ENCODE results near the gene NOS3.

Gene NOS3

DNA sequence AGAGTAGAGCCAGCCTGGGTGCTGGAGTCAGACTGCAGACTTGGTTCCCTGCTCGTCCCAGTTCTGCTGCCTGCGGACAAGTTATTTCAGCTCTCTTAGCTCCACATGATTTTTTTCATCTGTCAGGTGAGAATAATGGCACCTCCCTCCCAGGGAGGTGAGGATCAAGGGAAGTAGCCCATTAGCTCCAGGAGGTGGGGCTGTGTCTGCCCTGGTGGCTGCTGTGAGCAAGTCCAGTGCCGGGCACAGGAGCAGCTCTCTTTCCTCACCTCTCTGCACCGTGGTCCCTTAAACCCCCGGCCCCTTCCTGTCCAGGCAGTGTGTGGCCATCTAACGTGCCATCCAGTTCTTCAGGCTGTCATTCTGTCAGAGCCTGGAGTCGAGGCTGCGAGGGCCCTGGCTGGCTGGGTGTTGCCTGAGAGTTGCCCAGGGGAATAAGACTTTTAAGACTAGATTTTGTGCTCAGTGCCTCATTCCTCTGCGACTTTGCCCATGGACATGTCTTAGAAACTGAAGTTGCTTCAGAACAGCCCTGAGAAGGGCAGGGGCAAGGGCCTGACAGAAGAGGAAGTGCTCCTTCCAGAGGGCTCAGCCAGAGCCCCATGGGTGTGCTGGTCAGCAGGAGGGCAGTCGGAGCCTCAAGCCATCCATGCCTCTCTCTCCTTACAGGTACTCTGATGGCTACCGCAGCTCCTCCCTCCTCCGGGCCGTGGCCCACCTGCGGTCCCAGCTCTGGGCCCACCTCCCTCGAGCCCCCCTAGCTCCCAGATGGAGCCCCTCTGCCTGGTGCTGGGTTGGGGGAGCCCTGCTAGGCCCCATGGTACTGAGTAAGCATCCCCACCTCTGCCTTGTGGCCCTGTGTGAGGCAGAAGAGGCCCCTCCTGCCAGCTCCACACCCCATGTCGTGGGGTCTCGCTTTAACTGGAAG is 42.4 kb downstream of the NOS3 start:
- DNase-seq: peak; percentile 50
- no peak overlapping the region for H3K27ac ChIP-seq
- TF ChIP-seq, protein P1, sequence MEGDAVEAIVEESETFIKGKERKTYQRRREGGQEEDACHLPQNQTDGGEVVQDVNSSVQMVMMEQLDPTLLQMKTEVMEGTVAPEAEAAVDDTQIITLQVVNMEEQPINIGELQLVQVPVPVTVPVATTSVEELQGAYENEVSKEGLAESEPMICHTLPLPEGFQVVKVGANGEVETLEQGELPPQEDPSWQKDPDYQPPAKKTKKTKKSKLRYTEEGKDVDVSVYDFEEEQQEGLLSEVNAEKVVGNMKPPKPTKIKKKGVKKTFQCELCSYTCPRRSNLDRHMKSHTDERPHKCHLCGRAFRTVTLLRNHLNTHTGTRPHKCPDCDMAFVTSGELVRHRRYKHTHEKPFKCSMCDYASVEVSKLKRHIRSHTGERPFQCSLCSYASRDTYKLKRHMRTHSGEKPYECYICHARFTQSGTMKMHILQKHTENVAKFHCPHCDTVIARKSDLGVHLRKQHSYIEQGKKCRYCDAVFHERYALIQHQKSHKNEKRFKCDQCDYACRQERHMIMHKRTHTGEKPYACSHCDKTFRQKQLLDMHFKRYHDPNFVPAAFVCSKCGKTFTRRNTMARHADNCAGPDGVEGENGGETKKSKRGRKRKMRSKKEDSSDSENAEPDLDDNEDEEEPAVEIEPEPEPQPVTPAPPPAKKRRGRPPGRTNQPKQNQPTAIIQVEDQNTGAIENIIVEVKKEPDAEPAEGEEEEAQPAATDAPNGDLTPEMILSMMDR (IDR thresholded peaks at IDR 0.05; ENCODE audit: low read depth, low read length): peak; percentile 47

DNA sequence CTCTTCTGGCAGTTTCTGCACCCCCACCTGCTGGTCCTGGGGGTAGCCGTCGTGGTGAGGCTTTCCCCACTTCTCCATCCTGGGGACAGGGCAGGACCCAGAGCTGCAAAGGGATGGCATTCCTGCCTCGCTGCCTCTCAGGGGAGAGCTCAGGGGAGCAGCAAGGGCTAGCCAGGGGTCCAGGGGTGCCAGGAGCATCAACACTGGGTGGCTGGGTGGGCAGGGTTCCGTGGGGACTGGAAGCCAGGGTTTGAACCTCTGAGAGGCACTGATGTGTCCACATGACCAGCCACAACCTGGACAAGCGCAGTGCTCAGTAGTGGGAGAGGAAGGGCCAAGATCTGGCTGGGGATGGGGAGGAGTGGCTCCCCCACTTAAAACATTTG is 43.0 kb downstream of the NOS3 start:
- Histone ChIP-seq H3K36me3 (peaks cover 9% of the 10 kb centered on the region), H3K9me3 (ENCODE audit: severe bottlenecking) (no peaks in the 10 kb centered on the region), H3K27me3 (ENCODE audit: insufficient read depth, low read depth, severe bottlenecking) (no peaks in the 10 kb centered on the region), H3K4me3 (ENCODE audit: low read depth, low read length) (no peak overlapping the region), H3K27ac (no peak overlapping the region)
- no peak for DNase-seq
- TF ChIP-seq, protein P1 (IDR thresholded peaks at IDR 0.05; ENCODE audit: low read depth, low read length): no peak

More for the DNA sequence above, 42.4 kb downstream of the NOS3 start:
- H3K36me3 ChIP-seq: peaks cover 9% of the 10 kb centered on the region
- H3K9me3 ChIP-seq (ENCODE audit: severe bottlenecking): no peaks in the 10 kb centered on the region
- no peaks in the 10 kb centered on the region for H3K27me3 ChIP-seq (ENCODE audit: insufficient read depth, low read depth, severe bottlenecking)
- H3K4me3 ChIP-seq (ENCODE audit: low read depth, low read length): no peak overlapping the region

DNA sequence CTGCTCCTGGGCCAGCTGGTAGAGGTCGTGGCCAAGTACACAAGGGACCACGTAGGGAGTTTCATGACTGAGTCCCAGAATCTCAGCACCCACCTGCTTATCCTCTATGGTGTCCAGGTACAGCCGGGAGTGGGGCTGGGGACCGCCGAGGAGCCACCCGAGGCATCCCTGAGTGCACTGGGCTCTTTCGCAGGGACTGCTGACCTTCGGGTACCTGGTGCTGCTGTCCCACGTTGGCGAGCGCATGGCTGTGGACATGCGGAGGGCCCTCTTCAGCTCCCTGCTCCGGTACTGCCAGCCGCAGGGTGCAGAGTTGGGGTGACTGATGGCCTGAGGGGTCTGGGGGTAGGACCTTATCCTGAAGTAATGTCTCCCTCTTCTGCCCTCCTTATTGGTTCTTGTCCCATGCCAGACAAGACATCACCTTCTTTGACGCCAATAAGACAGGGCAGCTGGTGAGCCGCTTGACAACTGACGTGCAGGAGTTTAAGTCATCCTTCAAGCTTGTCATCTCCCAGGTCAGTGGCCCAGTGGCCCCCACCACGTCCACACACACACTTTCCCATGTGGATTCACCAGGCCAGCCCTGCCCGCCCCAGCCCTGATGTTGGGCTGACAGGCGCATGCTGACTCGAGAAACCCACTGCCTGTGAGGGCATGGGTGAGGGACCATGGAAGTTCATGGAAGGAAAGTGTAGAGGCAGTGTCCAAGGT is 43.7 kb downstream of the NOS3 start:
- no peaks in the 10 kb centered on the region for H3K27me3 ChIP-seq (ENCODE audit: insufficient read depth, low read depth, severe bottlenecking)
- H3K9me3 ChIP-seq (ENCODE audit: severe bottlenecking): no peaks in the 10 kb centered on the region
- no peak overlapping the region for H3K27ac ChIP-seq
- peaks cover 9% of the 10 kb centered on the region for H3K36me3 ChIP-seq
- TF ChIP-seq, protein P1 (IDR thresholded peaks at IDR 0.05; ENCODE audit: low read depth, low read length): no peak
- no peak overlapping the region for H3K4me3 ChIP-seq (ENCODE audit: low read depth, low read length)
- DNase-seq: no peak

DNA sequence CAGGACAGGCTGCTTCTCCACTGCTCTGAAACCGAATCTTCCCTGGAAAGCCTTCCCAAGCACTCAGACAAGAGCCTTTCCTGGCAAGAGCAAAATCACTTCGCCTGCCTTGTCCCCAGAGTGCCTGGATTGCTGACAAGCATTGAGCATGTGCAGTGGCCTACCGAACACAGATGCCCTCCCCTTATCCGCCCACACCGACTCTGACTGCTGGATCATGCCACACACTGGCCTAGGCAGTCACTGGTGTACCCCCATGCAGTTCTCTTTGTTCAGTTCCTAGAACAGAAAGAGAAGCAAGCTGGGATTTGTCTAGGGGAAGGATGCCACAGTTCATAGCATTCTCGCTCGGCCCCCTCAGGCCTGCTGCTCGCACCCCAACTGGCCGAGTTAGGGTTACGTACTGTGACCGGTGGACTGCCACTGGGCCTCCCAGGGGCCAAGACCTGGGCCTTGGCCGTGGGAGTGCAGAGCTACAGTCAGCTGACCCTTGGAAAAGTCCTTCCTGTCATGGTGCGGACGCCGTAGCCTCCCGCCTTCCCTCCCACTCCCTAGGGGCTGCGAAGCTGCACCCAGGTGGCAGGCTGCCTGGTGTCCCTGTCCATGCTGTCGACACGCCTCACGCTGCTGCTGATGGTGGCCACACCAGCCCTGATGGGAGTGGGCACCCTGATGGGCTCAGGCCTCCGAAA is 44.4 kb downstream of the NOS3 start:
- H3K27ac ChIP-seq: no peak overlapping the region
- no peaks in the 10 kb centered on the region for H3K9me3 ChIP-seq (ENCODE audit: severe bottlenecking)
- H3K27me3 ChIP-seq (ENCODE audit: insufficient read depth, low read depth, severe bottlenecking): no peaks in the 10 kb centered on the region
- no peak for DNase-seq
- H3K4me3 ChIP-seq (ENCODE audit: low read depth, low read length): no peak overlapping the region
- TF ChIP-seq, protein P1 (IDR thresholded peaks at IDR 0.05; ENCODE audit: low read depth, low read length): no peak
- peaks cover 9% of the 10 kb centered on the region for H3K36me3 ChIP-seq

DNA sequence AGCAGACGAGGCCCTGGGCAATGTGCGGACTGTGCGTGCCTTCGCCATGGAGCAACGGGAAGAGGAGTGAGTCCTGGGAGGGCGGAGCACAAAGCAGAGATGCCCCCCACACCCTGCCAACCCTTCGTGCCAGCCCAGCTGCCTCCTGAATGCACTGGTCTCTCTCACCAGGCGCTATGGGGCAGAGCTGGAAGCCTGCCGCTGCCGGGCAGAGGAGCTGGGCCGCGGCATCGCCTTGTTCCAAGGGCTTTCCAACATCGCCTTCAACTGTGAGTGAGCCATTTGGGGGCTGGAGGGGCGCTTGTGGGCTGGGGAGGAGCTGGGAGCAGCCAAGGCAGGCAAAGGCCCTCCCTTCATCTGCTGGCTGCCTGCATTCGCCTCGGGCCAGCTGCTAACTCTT is 45.1 kb downstream of the NOS3 start:
- Histone ChIP-seq H3K9me3 (ENCODE audit: severe bottlenecking) (no peaks in the 10 kb centered on the region), H3K27ac (no peak overlapping the region), H3K36me3 (peaks cover 9% of the 10 kb centered on the region), H3K4me3 (ENCODE audit: low read depth, low read length) (no peak overlapping the region), H3K27me3 (ENCODE audit: insufficient read depth, low read depth, severe bottlenecking) (no peaks in the 10 kb centered on the region)
- TF ChIP-seq, protein P1 (IDR thresholded peaks at IDR 0.05; ENCODE audit: low read depth, low read length): no peak
- DNase-seq: no peak
